ENCODE measurements around the gene DNAH9. TPM values are rescaled to one million over a fixed set of nuclear protein-coding genes. Genes with fewer than 3 reads are reported as not detected.

The DNAH9 gene
- total RNA-seq, 1 donor from 2014 or later, result not detected

- peaks cover 0 to under 1% of the 10 kb centered on the region in 2 donors for H3K36me3 ChIP-seq
- intact Hi-C loops (cut with DNase I), result loop anchor here (1.0 kb wide), 2 partner anchors 22 to 1020 kb away; partner anchors contain the start of genes ELAC2 and MAP2K4
- TF ChIP-seq, protein P1, sequence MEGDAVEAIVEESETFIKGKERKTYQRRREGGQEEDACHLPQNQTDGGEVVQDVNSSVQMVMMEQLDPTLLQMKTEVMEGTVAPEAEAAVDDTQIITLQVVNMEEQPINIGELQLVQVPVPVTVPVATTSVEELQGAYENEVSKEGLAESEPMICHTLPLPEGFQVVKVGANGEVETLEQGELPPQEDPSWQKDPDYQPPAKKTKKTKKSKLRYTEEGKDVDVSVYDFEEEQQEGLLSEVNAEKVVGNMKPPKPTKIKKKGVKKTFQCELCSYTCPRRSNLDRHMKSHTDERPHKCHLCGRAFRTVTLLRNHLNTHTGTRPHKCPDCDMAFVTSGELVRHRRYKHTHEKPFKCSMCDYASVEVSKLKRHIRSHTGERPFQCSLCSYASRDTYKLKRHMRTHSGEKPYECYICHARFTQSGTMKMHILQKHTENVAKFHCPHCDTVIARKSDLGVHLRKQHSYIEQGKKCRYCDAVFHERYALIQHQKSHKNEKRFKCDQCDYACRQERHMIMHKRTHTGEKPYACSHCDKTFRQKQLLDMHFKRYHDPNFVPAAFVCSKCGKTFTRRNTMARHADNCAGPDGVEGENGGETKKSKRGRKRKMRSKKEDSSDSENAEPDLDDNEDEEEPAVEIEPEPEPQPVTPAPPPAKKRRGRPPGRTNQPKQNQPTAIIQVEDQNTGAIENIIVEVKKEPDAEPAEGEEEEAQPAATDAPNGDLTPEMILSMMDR (IDR thresholded peaks at IDR 0.05), result no peak
- no peaks in the 10 kb centered on the region for H3K9me3 ChIP-seq
- peak overlapping the region; percentile 71 to 97 for H3K4me3 ChIP-seq
- peaks cover 0 to 8% of the 10 kb centered on the region in 2 donors for H3K4me1 ChIP-seq
- no peaks in the 10 kb centered on the region for H3K27me3 ChIP-seq
- peak overlapping the region; percentile 78 to 86 for H3K27ac ChIP-seq
- DNase-seq (ENCODE audit: low spot score in 2 of 2), result no peak
These were observed 399.6 kb downstream of the DNAH9 start for GRCh38 chr17:11997972-11998233.

DNA sequence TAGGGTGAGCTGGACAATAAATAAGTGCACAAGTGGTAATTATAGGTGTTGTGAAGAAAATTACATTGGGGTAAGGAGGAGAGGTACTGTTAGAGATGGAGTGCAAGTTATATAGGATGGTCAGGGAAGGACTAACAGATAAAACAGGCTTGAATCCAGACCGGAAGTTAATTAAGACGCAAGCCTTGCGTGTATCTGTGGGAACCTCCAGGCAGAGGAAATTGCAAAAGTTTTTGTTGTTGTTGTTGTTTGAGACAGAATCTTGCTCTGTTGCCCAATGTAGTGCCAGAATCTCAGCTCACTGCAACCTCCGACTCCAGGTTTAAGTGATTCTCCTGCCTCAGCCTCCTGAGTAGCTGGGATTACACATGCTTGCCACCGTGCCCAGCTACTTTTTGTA, 401.4 kb downstream of the DNAH9 start:
- no peaks in the 10 kb centered on the region for H3K9me3 ChIP-seq
- H3K4me3 ChIP-seq, result no peak overlapping the region
- H3K4me1 ChIP-seq, result peaks cover 0 to 8% of the 10 kb centered on the region in 2 donors
- H3K36me3 ChIP-seq, result no peaks in the 10 kb centered on the region
- intact Hi-C loops (cut with DNase I), result no loop called here
- no peaks in the 10 kb centered on the region for H3K27me3 ChIP-seq
- DNase-seq (ENCODE audit: low spot score in 2 of 2), result no peak
- no peak overlapping the region for H3K27ac ChIP-seq
- TF ChIP-seq, protein P1 (IDR thresholded peaks at IDR 0.05), result no peak

GRCh38 chr17:12007466-12007865, 409.2 kb downstream of the DNAH9 start:
- TF ChIP-seq, protein P1 (IDR thresholded peaks at IDR 0.05), result no peak

More at GRCh38 chr17:12007466-12007865, 409.2 kb downstream of the DNAH9 start:
- Histone ChIP-seq H3K9me3 (no peaks in the 10 kb centered on the region), H3K36me3 (no peaks in the 10 kb centered on the region), H3K27me3 (no peaks in the 10 kb centered on the region), H3K27ac (no peak overlapping the region), H3K4me3 (no peak overlapping the region), H3K4me1 (no peaks in the 10 kb centered on the region)
- no peak for DNase-seq (ENCODE audit: low spot score in 2 of 2)
- intact Hi-C loops (cut with DNase I), result no loop called here

All from ascending aorta (tissue), 2 donors.